AG04450 (cell line): ENCODE data around the gene NRG2. TPM values are rescaled to one million over a fixed set of nuclear protein-coding genes. Genes with fewer than 3 reads are reported as not detected.

Source experiments
- CTCF ChIA-PET: fragments of 300-600, 350-600 bp; formaldehyde crosslinking; extraction: SDS; loops from one replicate; lab custom pipeline; 2022; ENCODE audit warnings: antibody characterized with exemption, inconsistent platforms; lab: Charles Lee
- POLR2A ChIA-PET: fragments of 350-600 bp; formaldehyde crosslinking; extraction: SDS; loops from one replicate; lab custom pipeline; 2021; ENCODE audit warnings: antibody characterized with exemption, inconsistent platforms; lab: Yijun Ruan, JAX
- DNase-seq: peaks from one replicate; pipeline ENCODE4 v3.0.0-alpha.2; 2011; ENCODE audit warnings: low read depth, low spot score
- H3K27ac ChIP-seq: one replicate; pipeline ENCODE4 v1.5.1; 2012; ENCODE audit warnings: low read depth, low read length, control low read depth
- H3K27me3 ChIP-seq: one replicate; pipeline ENCODE4 v1.6.0; 2012; ENCODE audit warnings: low read length; ENCODE audit not compliant: control insufficient read depth, insufficient read depth
- H3K4me3 ChIP-seq: 2 replicates; pipeline ENCODE4 v1.5.1; 2011; ENCODE audit warnings: mild to moderate bottlenecking, low read depth, low read length, control low read depth
- H3K9me3 ChIP-seq: 2 replicates; pipeline ENCODE4 v1.5.1; 2012; ENCODE audit warnings: low read length; ENCODE audit not compliant: control insufficient read depth, insufficient read depth
- CTCF ChIP-seq: IDR thresholded peaks from 2 replicates; pipeline ENCODE4 v1.5.1; 2011; ENCODE audit warnings: low read depth, low read length, control low read depth, inconsistent platforms
- polyA plus RNA-seq: library from polyadenylated mRNA; depleted of rRNA; stranded (reverse); fragments of >200 nt; gene quantifications from 2 replicates; pipeline ENCODE4 v1.2.3, GENCODE V29; 2011

NRG2 gene
- polyA plus RNA-seq, 1 experiment, result 0.02 TPM

- no peak for DNase-seq
- Histone ChIP-seq H3K27me3 (peaks cover 34% of the 10 kb centered on the region), H3K9me3 (no peaks in the 10 kb centered on the region), H3K27ac (no peak overlapping the region), H3K4me3 (no peak overlapping the region)
- TF ChIP-seq CTCF, result no peak
- POLR2A ChIA-PET, result no interaction called here
- CTCF ChIA-PET, result interaction anchor here (2.1 to 7.1 kb wide), 2 partner anchors 57 to 125 kb away, joined by 10 to 65 read pairs; no protein-coding TSS in a partner anchor
Measured at GRCh38 chr5:139843991-139844390, 199.1 kb downstream of the NRG2 start.

- POLR2A ChIA-PET, result no interaction called here
- TF ChIP-seq CTCF, result no peak
- CTCF ChIA-PET, result interaction anchor here (2.1 to 7.1 kb wide), 2 partner anchors 55 to 127 kb away, joined by 10 to 65 read pairs; no protein-coding TSS in a partner anchor
- Histone ChIP-seq H3K27me3 (peaks cover 31% of the 10 kb centered on the region), H3K4me3 (no peak overlapping the region), H3K27ac (no peak overlapping the region), H3K9me3 (no peaks in the 10 kb centered on the region)
- DNase-seq, result no peak
Measured at GRCh38 chr5:139842321-139842720, 200.8 kb downstream of the NRG2 start.

DNA sequence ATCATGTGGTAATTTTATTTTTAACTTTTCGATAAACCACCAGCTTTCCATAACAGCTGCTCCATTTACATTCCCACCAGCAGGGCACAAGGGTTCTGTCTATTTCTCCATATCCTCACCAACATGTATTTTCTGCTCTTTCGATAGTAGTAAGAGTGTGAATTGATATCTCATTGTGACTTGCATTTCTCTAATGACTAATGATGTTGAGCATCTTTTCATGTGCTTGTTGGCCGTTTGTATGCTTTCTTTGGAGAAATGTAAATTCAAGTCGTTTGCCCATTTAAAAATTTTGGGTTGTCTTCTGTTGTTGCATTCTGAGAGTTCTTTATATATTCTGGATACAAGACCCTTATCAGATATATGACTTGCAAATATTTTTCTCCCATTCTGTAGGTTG is 201.6 kb downstream of the NRG2 start:
- no peak overlapping the region for H3K4me3 ChIP-seq
- CTCF ChIA-PET, result interaction anchor here (7.1 kb wide), 1 partner anchor 54 kb away, joined by 65 read pairs; no protein-coding TSS in a partner anchor
- no peak overlapping the region for H3K27ac ChIP-seq
- TF ChIP-seq CTCF, result 0 out of 2 replicates have a peak, but pooled peaks have one; percentile 6
- H3K9me3 ChIP-seq, result no peaks in the 10 kb centered on the region
- H3K27me3 ChIP-seq, result peaks cover 29% of the 10 kb centered on the region
- DNase-seq, result no peak
- POLR2A ChIA-PET, result no interaction called here

GRCh38 chr5:139839918-139840317 is 203.2 kb downstream of the NRG2 start:
- ChIA-PET CTCF (no interaction called here), POLR2A (no interaction called here)
- no peak overlapping the region for H3K27ac ChIP-seq
- no peaks in the 10 kb centered on the region for H3K9me3 ChIP-seq
- no peak overlapping the region for H3K4me3 ChIP-seq
- peaks cover 12% of the 10 kb centered on the region for H3K27me3 ChIP-seq
- no peak for TF ChIP-seq CTCF
- DNase-seq, result no peak

- POLR2A ChIA-PET, result no interaction called here
Measured at GRCh38 chr5:139839232-139839815, 203.8 kb downstream of the NRG2 start.

More at GRCh38 chr5:139839232-139839815, 203.8 kb downstream of the NRG2 start:
- no peak for TF ChIP-seq CTCF
- Histone ChIP-seq H3K4me3 (no peak overlapping the region), H3K9me3 (no peaks in the 10 kb centered on the region), H3K27me3 (peaks cover 7% of the 10 kb centered on the region), H3K27ac (no peak overlapping the region)
- DNase-seq, result no peak
- CTCF ChIA-PET, result no interaction called here
